Naive thymus-derived CD4-positive, alpha-beta T cell (primary cell): ENCODE results near the gene EHBP1L1. TPM values are rescaled to one million over a fixed set of nuclear protein-coding genes. Genes with fewer than 3 reads are reported as not detected.
A peak's percentile ranks its signal among the peaks of the same experiment; 100 is the strongest.

Source experiments
- ATAC-seq: fragments of 150-1000 bp; cut with Tn5 transposase; 2 replicates; pipeline ENCODE4 v1.10.0; 2021; ENCODE audit warnings: mild to moderate bottlenecking, moderate library complexity
- CTCF ChIA-PET: fragments of 350-600 bp; sonication (Branson Sonifier 250); formaldehyde crosslinking; loops from one replicate; lab custom pipeline; 2021; ENCODE audit warnings: antibody characterized with exemption; lab: Charles Lee
- POLR2A ChIA-PET: fragments of 350-600 bp; sonication (Branson Sonifier 250); formaldehyde crosslinking; loops from one replicate; lab custom pipeline; 2021; ENCODE audit warnings: antibody characterized with exemption, inconsistent platforms; lab: Charles Lee
- DNase-seq, 9 donors: peaks; one replicate each; pipeline versions ENCODE4 v3.0.0 to v3.0.0-alpha.2; 2020 to 2022; ENCODE audit warnings: mixed read lengths in 1 of 9
- H3K27ac ChIP-seq: one replicate; pipeline ENCODE4 v1.7.0; 2013; ENCODE audit warnings: mild to moderate bottlenecking, low read depth, low read length, moderate library complexity
- H3K27me3 ChIP-seq, 2 donors: one replicate each; pipeline ENCODE4 v1.7.0; 2013; ENCODE audit warnings: low read length in 2 of 2, mild to moderate bottlenecking in 2 of 2, moderate library complexity in 2 of 2; ENCODE audit not compliant: control insufficient read depth in 2 of 2, insufficient read depth in 2 of 2
- H3K36me3 ChIP-seq, 3 experiments: 1 replicate in 2 of 3; 2 replicates in 1 of 3; pipeline ENCODE4 v1.7.0; 2013; ENCODE audit warnings: low read length in 3 of 3, mild to moderate bottlenecking in 3 of 3, moderate library complexity in 1 of 3; ENCODE audit not compliant: insufficient read depth in 3 of 3, control insufficient read depth in 2 of 3
- H3K4me1 ChIP-seq, 2 donors: one replicate each; pipeline ENCODE4 v1.7.0; 2013; ENCODE audit warnings: low read length in 2 of 2, mild to moderate bottlenecking in 2 of 2, moderate library complexity in 1 of 2; ENCODE audit not compliant: control insufficient read depth in 2 of 2, insufficient read depth in 2 of 2
- H3K4me3 ChIP-seq: 2 replicates; pipeline ENCODE4 v1.7.0; 2013; ENCODE audit warnings: mild to moderate bottlenecking, low read length
- H3K9me3 ChIP-seq, 3 experiments: 1 replicate in 2 of 3; 2 replicates in 1 of 3; pipeline ENCODE4 v1.7.0; 2013; ENCODE audit warnings: low read length in 3 of 3; ENCODE audit not compliant: control insufficient read depth in 2 of 3
- H3K27ac Mint-ChIP-seq, 9 donors: one replicate each; pipeline ENCODE4 v1.8.0; 2020 to 2022; ENCODE audit warnings: mixed read lengths in 9 of 9, mild to moderate bottlenecking in 8 of 9, moderate library complexity in 5 of 9, inconsistent platforms in 2 of 9
- H3K27me3 Mint-ChIP-seq, 5 donors: one replicate each; pipeline ENCODE4 v1.8.0; 2021 to 2022; ENCODE audit warnings: mixed read lengths in 5 of 5, mild to moderate bottlenecking in 1 of 5
- H3K36me3 Mint-ChIP-seq, 5 donors: one replicate each; pipeline ENCODE4 v1.8.0; 2020 to 2022; ENCODE audit warnings: mixed read lengths in 5 of 5, mild to moderate bottlenecking in 3 of 5, inconsistent platforms in 1 of 5
- H3K4me1 Mint-ChIP-seq, 7 donors: one replicate each; pipeline ENCODE4 v1.8.0; 2020 to 2022; ENCODE audit warnings: mixed read lengths in 7 of 7, mild to moderate bottlenecking in 3 of 7, inconsistent platforms in 1 of 7
- H3K4me3 Mint-ChIP-seq, 10 donors: one replicate each; pipeline ENCODE4 v1.8.0; 2020 to 2022; ENCODE audit warnings: mild to moderate bottlenecking in 10 of 10, mixed read lengths in 10 of 10, moderate library complexity in 6 of 10, inconsistent platforms in 2 of 10
- H3K9me3 Mint-ChIP-seq, 11 donors: one replicate each; pipeline ENCODE4 v1.8.0; 2020 to 2022; ENCODE audit warnings: mixed read lengths in 11 of 11, mild to moderate bottlenecking in 4 of 11, inconsistent platforms in 1 of 11, moderate library complexity in 1 of 11
- intact Hi-C, 2 donors: fragments of 100-400 bp; cut with micrococcal nuclease; formaldehyde crosslinking; loops; one replicate each; pipeline ENCODE4 v1.15.1; 2023
- polyA plus RNA-seq, 2 donors: library from polyadenylated mRNA; unstranded; fragments of 300-500 nt; fragmentation: Illumina TruSeq; gene quantifications; one replicate each; pipeline ENCODE4 v1.2.3, GENCODE V29; 2021
- total RNA-seq, 6 experiments: library from RNA in 5 of 6; stranded (reverse) in 5 of 6; gene quantifications; 1 replicate in 5 of 6; 2 replicates in 1 of 6; pipeline ENCODE4 v1.2.3 and lab custom pipeline; 2021 to 2026

Gene EHBP1L1
- total and polyA plus RNA-seq, 7 experiments from 2014 or later = 12.3 to 207 (median 121) TPM

DNA sequence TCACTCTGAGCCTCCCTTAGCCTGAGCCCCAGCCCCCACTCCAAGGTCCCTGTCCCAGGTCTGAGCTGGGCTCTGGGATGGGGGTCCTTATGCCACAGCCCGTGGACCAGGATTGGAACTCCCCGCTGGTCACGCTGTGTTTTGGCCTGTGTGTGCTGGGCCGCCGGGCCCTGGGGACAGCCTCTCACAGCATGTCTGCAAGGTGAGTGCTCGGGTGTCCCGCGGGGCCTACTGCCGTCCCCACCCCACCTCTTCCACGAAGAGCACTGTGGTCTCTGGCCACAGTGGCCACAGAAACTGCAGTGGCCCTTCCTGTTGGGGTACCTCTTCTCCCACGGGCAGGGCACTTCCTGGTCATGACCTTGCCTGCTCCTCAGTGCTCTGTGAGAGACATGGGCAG lies 58.6 kb downstream of the EHBP1L1 start:
- Histone ChIP-seq H3K27me3 (no peaks in the 10 kb centered on the region), H3K4me1 (peaks cover 17 to 27% of the 10 kb centered on the region in 2 donors), H3K27ac (peak overlapping the region; percentile 55), H3K4me3 (no peak overlapping the region), H3K36me3 (peaks cover 0 to 71% (median 8%) of the 10 kb centered on the region in 3 experiments), H3K9me3 (no peaks in the 10 kb centered on the region)
- ATAC-seq = no peak
- Mint-ChIP-seq H3K27ac (peak overlapping the region in 3 of 9 donors; percentile 14 to 79 (median 65)), H3K27me3 (no peaks in the 10 kb centered on the region), H3K36me3 (peaks cover 0 to 16% (median 4%) of the 10 kb centered on the region in 5 donors), H3K4me3 (no peak overlapping the region), H3K4me1 (peaks cover 16 to 33% (median 31%) of the 10 kb centered on the region in 7 donors), H3K9me3 (no peaks in the 10 kb centered on the region)
- CTCF ChIA-PET = no interaction called here
- DNase-seq = no peak
- intact Hi-C loops = no loop called here
- POLR2A ChIA-PET = interaction anchor here (0.6 to 2.5 kb wide), 2 partner anchors 28 to 889 kb away, joined by 3 to 6 read pairs; partner anchors contain the start of gene RELA

DNA sequence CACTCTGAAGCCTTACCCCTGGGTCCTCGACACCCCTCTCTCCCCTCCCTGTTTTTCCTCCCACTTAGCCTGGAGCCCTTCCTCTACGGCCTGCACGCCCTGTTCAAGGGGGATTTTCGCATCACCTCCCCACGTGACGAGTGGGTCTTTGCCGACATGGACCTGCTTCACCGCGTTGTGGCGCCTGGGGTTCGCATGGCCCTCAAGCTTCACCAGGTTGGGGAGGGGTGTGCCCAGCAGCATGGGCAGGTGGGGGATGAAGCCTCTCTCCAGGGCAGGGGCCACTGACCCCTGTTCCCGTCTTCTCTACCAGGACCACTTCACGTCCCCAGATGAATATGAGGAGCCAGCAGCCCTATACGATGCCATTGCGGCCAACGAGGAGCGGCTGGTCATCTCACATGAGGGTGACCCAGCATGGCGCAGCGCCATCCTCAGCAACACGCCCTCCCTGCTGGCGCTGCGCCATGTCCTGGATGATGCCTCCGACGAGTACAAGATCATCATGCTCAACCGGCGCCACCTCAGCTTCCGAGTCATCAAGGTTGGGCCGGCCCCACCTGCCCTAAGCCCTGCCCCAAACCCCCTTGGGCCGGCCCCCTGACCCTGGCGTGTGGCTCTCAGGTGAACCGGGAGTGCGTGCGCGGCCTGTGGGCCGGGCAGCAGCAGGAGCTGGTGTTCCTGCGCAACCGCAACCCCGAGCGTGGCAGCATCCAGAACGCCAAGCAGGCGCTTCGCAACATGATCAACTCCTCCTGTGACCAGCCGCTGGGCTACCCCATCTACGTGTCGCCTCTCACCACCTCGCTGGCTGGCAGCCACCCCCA lies 59.3 kb downstream of the EHBP1L1 start:
- H3K27ac ChIP-seq = peak overlapping the region; percentile 55
- ChIA-PET CTCF (no interaction called here), POLR2A (interaction anchor here (1.4 to 10.4 kb wide), 3 partner anchors 19 to 28 kb away, joined by 4 to 227 read pairs (median 6); partner anchors contain the start of genes PCNX3 and RELA)
- no peak for ATAC-seq
- Mint-ChIP-seq H3K27ac (peak overlapping the region in 1 of 9 donors; percentile 19), H3K27me3 (no peaks in the 10 kb centered on the region), H3K36me3 (peaks cover 0 to 23% (median 4%) of the 10 kb centered on the region in 5 donors), H3K4me1 (peaks cover 20 to 40% (median 36%) of the 10 kb centered on the region in 7 donors), H3K9me3 (no peaks in the 10 kb centered on the region), H3K4me3 (peak overlapping the region in 1 of 10 donors; percentile 16)
- H3K27me3 ChIP-seq = no peaks in the 10 kb centered on the region
- H3K4me3 ChIP-seq = no peak overlapping the region
- DNase-seq = no peak
- H3K4me1 ChIP-seq = peaks cover 22 to 33% of the 10 kb centered on the region in 2 donors
- intact Hi-C loops = no loop called here
- H3K36me3 ChIP-seq = peaks cover 0 to 64% (median 1%) of the 10 kb centered on the region in 3 experiments
- no peaks in the 10 kb centered on the region for H3K9me3 ChIP-seq

DNA sequence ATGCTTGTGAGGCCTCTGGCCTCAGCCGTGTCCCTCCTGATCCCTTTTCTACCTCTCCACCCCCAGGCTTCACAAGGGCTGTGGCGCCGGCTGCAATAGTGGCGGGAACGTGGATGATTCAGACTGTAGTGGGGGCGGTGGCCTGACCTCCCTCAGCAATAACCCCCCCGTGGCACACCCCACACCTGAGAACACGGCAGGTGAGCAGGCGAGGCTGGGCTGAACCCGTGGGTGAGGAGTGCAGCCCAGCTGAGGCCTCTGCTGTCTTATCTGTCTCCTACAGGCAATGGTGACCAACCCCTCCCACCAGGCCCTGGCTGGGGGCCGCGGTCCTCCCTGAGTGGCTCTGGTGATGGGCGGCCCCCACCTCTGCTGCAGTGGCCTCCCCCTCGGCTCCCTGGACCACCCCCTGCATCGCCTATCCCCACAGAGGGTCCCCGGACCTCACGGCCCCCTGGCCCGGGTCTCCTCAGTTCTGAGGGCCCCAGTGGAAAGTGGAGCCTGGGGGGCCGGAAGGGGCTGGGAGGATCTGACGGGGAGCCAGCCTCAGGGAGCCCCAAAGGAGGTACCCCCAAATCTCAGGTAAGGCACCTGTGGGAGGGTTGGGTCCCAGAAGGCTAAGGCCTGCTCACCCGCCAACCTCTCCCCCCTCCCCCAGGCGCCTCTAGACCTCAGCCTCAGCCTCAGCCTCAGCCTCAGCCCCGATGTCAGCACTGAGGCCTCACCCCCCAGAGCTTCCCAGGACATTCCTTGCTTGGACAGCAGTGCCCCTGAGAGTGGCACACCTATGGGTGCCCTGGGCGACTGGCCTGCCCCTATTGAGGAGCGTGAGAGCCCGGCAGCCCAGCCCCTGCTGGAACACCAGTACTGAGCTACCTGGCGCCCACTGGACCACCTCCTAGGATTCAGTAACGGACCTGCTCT lies 60.5 kb downstream of the EHBP1L1 start:
- H3K27ac Mint-ChIP-seq = peak overlapping the region; percentile 49 to 99 (median 78)
- no peak for ATAC-seq
- H3K4me1 Mint-ChIP-seq = peaks cover 20 to 48% (median 41%) of the 10 kb centered on the region in 7 donors
- H3K9me3 Mint-ChIP-seq = no peaks in the 10 kb centered on the region
- H3K4me1 ChIP-seq = peaks cover 32 to 46% of the 10 kb centered on the region in 2 donors
- POLR2A ChIA-PET = interaction anchor here (1.0 to 10.4 kb wide), 7 partner anchors 9 to 366 kb away, joined by 3 to 227 read pairs (median 6); partner anchors contain the start of genes PCNX3 and RELA
- CTCF ChIA-PET = interaction anchor here (0.6 to 0.7 kb wide), 2 partner anchors 542 to 620 kb away, joined by 3 to 5 read pairs; no protein-coding TSS in a partner anchor
- H3K27ac ChIP-seq = peak overlapping the region; percentile 97
- peaks cover 0 to 28% (median 4%) of the 10 kb centered on the region in 5 donors for H3K36me3 Mint-ChIP-seq
- H3K27me3 Mint-ChIP-seq = no peaks in the 10 kb centered on the region
- H3K27me3 ChIP-seq = no peaks in the 10 kb centered on the region
- H3K4me3 Mint-ChIP-seq = peak overlapping the region in 9 of 10 donors; percentile 54 to 97 (median 72)
- no peak overlapping the region for H3K4me3 ChIP-seq
- no peaks in the 10 kb centered on the region for H3K9me3 ChIP-seq
- intact Hi-C loops = no loop called here
- no peak for DNase-seq
- H3K36me3 ChIP-seq = peaks cover 0 to 60% (median 0%) of the 10 kb centered on the region in 3 experiments

GRCh38 chr11:65637032-65637557 lies 61.2 kb downstream of the EHBP1L1 start:
- intact Hi-C loops = no loop called here
- Mint-ChIP-seq H3K9me3 (no peaks in the 10 kb centered on the region), H3K36me3 (peaks cover 0 to 35% (median 4%) of the 10 kb centered on the region in 5 donors), H3K4me3 (peak overlapping the region; percentile 74 to 99 (median 94)), H3K27me3 (no peaks in the 10 kb centered on the region), H3K4me1 (peaks cover 26 to 51% (median 45%) of the 10 kb centered on the region in 7 donors), H3K27ac (peak overlapping the region; percentile 69 to 99 (median 90))
- no peak for DNase-seq
- H3K9me3 ChIP-seq = no peaks in the 10 kb centered on the region
- peak overlapping the region; percentile 90 for H3K4me3 ChIP-seq
- peaks cover 39 to 53% of the 10 kb centered on the region in 2 donors for H3K4me1 ChIP-seq
- H3K27ac ChIP-seq = peak overlapping the region; percentile 97
- ATAC-seq = no peak
- H3K36me3 ChIP-seq = peaks cover 0 to 58% (median 0%) of the 10 kb centered on the region in 3 experiments
- no peaks in the 10 kb centered on the region for H3K27me3 ChIP-seq
- ChIA-PET POLR2A (interaction anchor here (1.0 to 10.4 kb wide), 11 partner anchors 8 to 366 kb away, joined by 3 to 227 read pairs (median 7); partner anchors contain the start of genes EHBP1L1, FAM89B, KAT5 and PCNX3), CTCF (interaction anchor here (2.9 kb wide), 1 partner anchor 11 kb away, joined by 9 read pairs; no protein-coding TSS in a partner anchor)

GRCh38 chr11:65637794-65638419 lies 62.1 kb downstream of the EHBP1L1 start, which contains the start of gene SIPA1:
Gene SIPA1 (plus strand): TSS chr11:65638101. CDS start chr11:65640922, 2,821 bp downstream.
- peak within 1 kb of the TSS; percentile 89 to 99 (median 95) for H3K4me3 Mint-ChIP-seq
- H3K36me3 ChIP-seq = peaks cover 0 to 58% (median 0%) of the 10 kb centered on the region in 3 experiments
- H3K4me1 Mint-ChIP-seq = peaks cover 26 to 52% (median 47%) of the 10 kb centered on the region in 7 donors
- ChIA-PET CTCF (interaction anchor here (0.6 to 2.9 kb wide), 3 partner anchors 12 to 1844 kb away, joined by 3 to 9 read pairs (median 4); no protein-coding TSS in a partner anchor), POLR2A (interaction anchor here (0.6 to 10.4 kb wide), 12 partner anchors 11 to 1288 kb away, joined by 3 to 227 read pairs (median 6); partner anchors contain the start of genes EHBP1L1, FAM89B, KAT5 and PCNX3)
- H3K27ac ChIP-seq = peak within 1 kb of the TSS; percentile 97
- peak within 1 kb of the TSS; percentile 90 for H3K4me3 ChIP-seq
- no peaks in the 10 kb centered on the region for H3K27me3 Mint-ChIP-seq
- DNase-seq (peak; percentile 57 to 93 (median 74)), ATAC-seq (peak; percentile 62)
- H3K9me3 ChIP-seq = no peaks in the 10 kb centered on the region
- intact Hi-C loops = loop anchor here (1.0 to 2.0 kb wide), 5 partner anchors 14 to 220 kb away; partner anchors contain the start of genes PCNX3 (in 2 of the 2) and CFL1 (in 1 of the 2)
- H3K27ac Mint-ChIP-seq = peak within 1 kb of the TSS; percentile 76 to 100 (median 97)
- H3K4me1 ChIP-seq = peaks cover 45 to 58% of the 10 kb centered on the region in 2 donors
- H3K27me3 ChIP-seq = no peaks in the 10 kb centered on the region
- peaks cover 0 to 35% (median 4%) of the 10 kb centered on the region in 5 donors for H3K36me3 Mint-ChIP-seq
- H3K9me3 Mint-ChIP-seq = no peaks in the 10 kb centered on the region
